ENCODE data around the gene ABCA3. TPM values are rescaled to one million over a fixed set of nuclear protein-coding genes. Genes with fewer than 3 reads are reported as not detected.

ABCA3 gene
- total and polyA plus RNA-seq, 2 of the 8 experiments (the other 6 are each of a cell fraction or from before 2014, with no cell fraction given), result 5.7 to 7.9 TPM

- no peak for TF ChIP-seq SIN3A (conservative IDR thresholded peaks at IDR 0.05 in 1 of 2, IDR thresholded peaks at IDR 0.05 in 1 of 2; ENCODE audit: low read depth in 1 of 2, low read length in 2 of 2)
- TF ChIP-seq PHF8 (conservative IDR thresholded peaks at IDR 0.05; ENCODE audit: low read depth, low read length), result no peak
- TF ChIP-seq CTCF (IDR thresholded peaks at IDR 0.05; ENCODE audit: control extremely low read depth in 1 of 3, insufficient read depth in 1 of 3, low read depth in 1 of 3, low read length in 3 of 3), result no peak
- TF ChIP-seq FOSL1 (IDR thresholded peaks at IDR 0.05; ENCODE audit: insufficient read depth, low read depth, low read length), result no peak
- TF ChIP-seq E2F6 (IDR thresholded peaks at IDR 0.05), result no peak
- no peak for TF ChIP-seq GABPA (IDR thresholded peaks at IDR 0.05; ENCODE audit: borderline replicate concordance, insufficient read depth, low read length)
- no peak for TF ChIP-seq BRCA1 (IDR thresholded peaks at IDR 0.05; ENCODE audit: low read depth, low read length)
- TF ChIP-seq TAF1 (IDR thresholded peaks at IDR 0.05; ENCODE audit: low read depth, low read length), result no peak
- TF ChIP-seq ASH2L (IDR thresholded peaks at IDR 0.05; ENCODE audit: low read length), result no peak
Measured at GRCh38 chr16:2233046-2233775, 107.3 kb downstream of the ABCA3 start (continued).

Measured in H1 (cell line).